IPS-NIHi7 (cell line): ENCODE measurements around the gene OPN1SW.

ENCODE experiments used
- DNase-seq: peaks from one replicate; pipeline ENCODE4 v3.0.0; 2012; ENCODE audit warnings: mixed read lengths; ENCODE audit errors: extremely low spot score

The OPN1SW gene, protein sequence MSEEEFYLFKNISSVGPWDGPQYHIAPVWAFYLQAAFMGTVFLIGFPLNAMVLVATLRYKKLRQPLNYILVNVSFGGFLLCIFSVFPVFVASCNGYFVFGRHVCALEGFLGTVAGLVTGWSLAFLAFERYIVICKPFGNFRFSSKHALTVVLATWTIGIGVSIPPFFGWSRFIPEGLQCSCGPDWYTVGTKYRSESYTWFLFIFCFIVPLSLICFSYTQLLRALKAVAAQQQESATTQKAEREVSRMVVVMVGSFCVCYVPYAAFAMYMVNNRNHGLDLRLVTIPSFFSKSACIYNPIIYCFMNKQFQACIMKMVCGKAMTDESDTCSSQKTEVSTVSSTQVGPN

GRCh38 chr7:128775744-128776474 is at the start of gene OPN1SW:
Gene OPN1SW (minus strand): TSS chr7:128775794. CDS start chr7:128775781, 13 bp downstream.
- DNase-seq = no peak

- no peak for DNase-seq
These were observed 46.1 kb upstream of the OPN1SW start for GRCh38 chr7:128821724-128822123.

DNA sequence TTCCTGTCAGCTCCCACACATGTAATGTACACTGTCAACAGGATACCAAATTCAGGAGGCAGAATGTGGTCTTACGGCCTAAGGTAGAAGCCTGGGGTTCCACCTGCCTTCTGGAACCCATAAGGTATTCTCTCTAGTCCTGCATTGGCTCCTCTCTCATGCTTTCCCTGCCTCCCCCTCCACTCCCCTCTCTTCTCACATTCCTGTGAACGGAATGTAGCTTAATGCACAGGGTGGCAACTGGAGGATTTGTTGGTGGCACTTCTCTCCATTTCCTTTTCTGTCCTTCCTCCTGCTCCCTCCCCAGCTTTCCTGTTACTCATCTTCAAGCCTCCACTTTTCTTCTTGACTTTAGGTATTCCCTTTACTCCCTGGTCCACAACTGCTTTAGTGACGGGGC is 43.1 kb upstream of the OPN1SW start:
- no peak for DNase-seq

GRCh38 chr7:128815289-128815942 is 39.8 kb upstream of the OPN1SW start:
- no peak for DNase-seq

GRCh38 chr7:128814499-128814898 is 38.9 kb upstream of the OPN1SW start:
- no peak for DNase-seq

- DNase-seq = peak; percentile 26
These were observed 37.0 kb upstream of the OPN1SW start for GRCh38 chr7:128812514-128813168.

DNA sequence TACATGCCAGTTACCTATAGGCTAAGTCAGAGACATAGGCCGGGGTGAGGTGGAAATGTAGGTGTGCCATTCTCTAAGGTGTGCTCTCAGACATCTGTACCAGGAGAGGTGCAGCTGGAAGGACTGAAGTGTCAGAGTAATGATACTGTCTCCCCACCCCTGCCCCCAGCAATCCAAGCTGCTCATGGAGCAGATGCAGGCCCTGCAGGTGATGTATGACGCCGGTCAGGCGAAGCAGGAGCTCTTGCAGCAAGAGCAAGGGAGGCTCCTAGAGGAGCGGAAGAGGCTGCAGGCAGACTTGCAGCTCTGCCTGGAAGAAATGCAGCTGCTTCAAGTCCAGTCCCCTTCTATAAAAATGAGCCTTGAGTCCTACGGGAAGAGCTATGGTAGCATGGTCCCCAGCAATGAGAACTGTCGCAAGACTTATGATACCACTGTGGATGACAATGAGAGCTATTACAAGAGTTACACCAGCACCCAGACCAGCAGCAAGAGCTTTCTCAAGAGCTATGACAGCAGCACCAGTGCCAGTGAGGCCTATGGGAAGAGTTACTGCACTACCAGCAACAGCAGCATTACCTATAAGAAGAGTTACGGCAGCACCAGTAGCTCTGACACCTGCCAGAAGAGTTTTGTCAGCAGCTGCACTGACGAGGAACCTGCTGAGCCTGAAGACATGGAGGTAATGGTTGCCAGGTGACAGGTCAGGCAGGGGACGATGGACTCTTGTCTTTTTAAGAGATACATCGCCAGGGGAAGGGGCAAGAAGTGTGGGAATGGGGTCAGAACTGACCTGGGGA is 36.2 kb upstream of the OPN1SW start:
- no peak for DNase-seq

DNA sequence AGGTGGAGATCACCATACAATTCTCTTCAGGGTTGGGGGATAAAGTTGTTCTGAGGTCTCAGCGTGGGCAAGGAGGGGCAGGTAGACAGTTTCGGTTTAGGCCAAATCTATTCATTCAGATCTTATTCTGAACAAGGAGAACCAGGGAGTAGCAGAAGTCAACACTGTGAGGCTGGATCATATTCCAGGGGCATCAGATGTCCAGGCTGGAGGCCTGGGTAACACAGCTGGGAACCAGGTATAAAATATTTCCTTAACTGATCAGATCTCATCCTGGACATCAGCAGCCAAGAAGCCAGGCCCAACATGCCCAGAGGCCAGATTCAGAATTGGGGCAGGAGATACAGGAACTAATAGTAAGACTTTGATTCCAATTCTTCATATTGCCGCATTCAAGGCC is 35.4 kb upstream of the OPN1SW start:
- DNase-seq = no peak

DNA sequence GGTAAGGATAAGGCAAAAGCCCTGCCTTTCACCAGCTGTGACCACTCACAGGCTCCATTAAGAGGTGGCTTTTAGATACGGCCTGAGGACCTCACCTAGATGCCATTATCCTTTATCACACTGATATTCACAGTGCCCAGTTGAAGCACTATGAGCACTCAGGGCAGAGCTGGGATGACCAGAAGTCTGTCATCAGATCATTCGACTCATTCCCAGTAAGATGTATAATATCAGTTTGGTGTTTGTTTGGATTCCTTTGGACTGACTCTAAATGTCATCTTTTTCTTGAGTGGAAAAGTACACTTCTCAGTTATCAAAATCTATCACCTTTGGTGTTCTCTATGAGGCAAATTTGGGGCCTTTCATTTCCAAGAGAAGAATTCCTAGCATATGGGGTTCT is 34.9 kb upstream of the OPN1SW start:
- no peak for DNase-seq

- DNase-seq = no peak
These were observed 33.8 kb upstream of the OPN1SW start for GRCh38 chr7:128809363-128809762.

GRCh38 chr7:128807191-128807590 is 31.6 kb upstream of the OPN1SW start:
- DNase-seq = no peak

DNA sequence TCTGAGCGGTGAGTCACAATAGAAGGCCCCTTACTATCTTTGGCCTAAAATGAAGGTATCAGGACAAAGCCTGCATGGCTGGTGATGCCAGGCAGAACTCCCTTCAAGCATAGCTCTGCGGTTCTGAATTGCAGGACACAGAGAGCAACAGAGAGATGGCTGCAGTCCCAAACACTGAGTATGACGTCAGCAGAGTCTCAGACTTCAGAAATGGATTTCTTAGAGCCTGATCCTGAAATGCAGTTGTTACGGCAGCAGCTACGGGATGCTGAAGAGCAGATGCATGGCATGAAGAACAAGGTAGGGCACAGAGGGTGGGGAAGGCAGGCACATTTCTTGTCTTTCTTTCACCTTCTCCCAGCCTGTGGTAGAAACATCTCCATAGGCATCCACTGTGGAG is 29.6 kb upstream of the OPN1SW start:
- no peak for DNase-seq

DNA sequence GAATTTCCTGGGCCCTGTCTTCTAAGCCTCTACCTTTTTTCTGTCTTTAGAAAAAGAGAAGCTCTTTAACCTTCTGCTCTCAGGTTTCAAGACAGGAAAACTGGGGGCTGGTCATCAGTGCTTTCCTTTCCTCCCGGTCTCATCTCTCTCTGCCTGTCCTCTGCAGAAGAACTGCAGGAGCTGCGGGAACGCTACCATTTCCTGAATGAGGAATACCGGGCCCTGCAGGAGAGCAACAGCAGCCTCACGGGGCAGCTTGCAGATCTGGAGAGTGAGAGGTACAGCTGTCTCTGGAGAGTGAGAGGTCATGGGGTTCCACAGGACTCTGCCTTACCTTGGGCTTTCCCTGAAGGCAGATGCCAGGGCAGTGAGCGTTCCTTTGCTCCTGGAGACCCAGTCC is 28.9 kb upstream of the OPN1SW start:
- peak; percentile 44 for DNase-seq

GRCh38 chr7:128801667-128802418 is 26.2 kb upstream of the OPN1SW start:
- DNase-seq = no peak

- DNase-seq = no peak
These were observed 25.4 kb upstream of the OPN1SW start for GRCh38 chr7:128801003-128801402.

DNA sequence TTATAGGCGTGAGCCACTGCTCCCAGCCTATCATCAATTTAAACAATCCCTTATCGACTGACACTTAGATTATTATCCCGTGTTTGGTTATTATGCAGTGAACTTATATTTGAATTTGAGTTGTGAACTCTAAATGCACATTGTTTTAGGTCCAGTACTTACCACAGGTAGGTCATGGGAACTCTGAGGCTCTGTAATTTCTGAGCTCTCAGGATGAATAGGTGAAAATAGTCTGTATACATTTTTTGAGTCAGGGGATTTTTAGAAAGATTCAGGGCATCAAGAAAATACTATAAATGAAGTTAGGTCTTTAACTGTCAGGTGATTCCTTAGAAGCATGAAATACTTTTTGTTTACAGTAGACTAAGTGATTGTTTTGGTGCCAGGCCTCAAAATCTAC is 25.0 kb upstream of the OPN1SW start:
- DNase-seq = no peak

GRCh38 chr7:128799451-128799850 is 23.9 kb upstream of the OPN1SW start:
- no peak for DNase-seq

DNA sequence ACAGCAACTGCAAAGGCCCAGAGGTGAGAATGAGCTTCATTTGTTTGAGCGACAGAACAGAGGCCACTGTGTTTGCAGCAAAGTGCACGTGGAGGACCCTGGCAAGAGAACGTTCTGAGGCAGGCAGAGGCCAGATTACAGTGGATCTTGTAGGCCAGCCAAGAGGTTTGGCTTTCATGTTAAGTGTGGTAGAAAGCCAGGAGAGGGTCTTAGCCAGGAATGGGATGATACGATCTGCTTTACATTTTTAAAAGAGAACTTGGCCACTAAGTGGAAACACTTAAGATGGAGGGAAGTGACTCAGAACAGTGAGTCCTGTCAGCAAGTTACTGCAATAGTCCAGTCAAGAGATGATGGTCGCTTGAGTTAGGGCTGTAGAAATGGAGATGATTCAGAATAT is 20.7 kb upstream of the OPN1SW start:
- peak; percentile 3 for DNase-seq

- DNase-seq = peak; percentile 6
These were observed 19.5 kb upstream of the OPN1SW start for GRCh38 chr7:128795129-128795528.

DNA sequence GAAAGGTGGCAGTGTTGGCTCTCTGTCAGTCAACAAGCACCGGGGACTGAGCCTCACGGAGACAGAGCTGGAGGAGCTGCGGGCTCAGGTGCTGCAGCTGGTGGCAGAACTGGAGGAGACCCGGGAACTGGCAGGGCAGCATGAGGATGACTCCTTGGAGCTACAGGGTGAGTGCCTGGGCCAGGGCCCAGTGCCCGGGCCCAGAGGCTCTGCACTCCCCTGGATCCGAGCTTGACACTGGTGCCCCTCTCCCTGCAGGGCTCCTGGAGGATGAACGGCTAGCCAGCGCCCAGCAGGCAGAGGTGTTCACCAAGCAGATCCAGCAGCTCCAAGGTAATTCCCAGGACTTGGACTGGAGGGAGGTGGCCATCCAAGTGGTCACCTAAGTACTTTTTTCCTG is 18.8 kb upstream of the OPN1SW start:
- DNase-seq = no peak

GRCh38 chr7:128794020-128794419 is 18.4 kb upstream of the OPN1SW start:
- peak; percentile 12 for DNase-seq
